ENCODE measurements around the gene BABAM1.

BABAM1 gene

DNA sequence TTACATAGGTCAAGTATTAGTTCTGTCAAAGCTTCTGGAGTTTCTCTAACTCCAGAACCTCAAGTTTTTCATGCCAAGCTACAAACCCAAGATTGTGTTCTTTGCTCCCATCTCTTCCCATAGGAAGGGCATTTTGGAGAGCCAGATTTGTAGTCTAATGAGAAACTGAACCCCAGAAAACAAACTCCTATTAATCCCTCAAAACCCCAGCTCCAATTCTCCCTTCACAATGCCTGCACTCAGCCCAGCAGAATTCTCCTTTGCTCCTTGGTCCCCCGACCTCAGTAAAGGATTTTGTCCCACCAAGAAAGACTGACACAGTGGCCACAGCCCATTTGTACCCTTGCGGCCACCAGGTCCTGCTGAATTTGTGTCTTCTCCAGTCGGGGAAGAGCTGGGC lies 11.1 kb upstream of the BABAM1 start:
- DNase-seq (ENCODE audit: extremely low read depth, insufficient read length), result no peak
- Histone ChIP-seq H3K36me3 (ENCODE audit: control insufficient read depth, insufficient read depth, low read length) (no peaks in the 10 kb centered on the region), H3K27me3 (replicated peaks; ENCODE audit: control insufficient read depth, insufficient read depth, low read length) (no peaks in the 10 kb centered on the region), H3K4me3 (replicated peaks; ENCODE audit: low read depth, low read length) (no peak overlapping the region)
- TF ChIP-seq, protein P1, sequence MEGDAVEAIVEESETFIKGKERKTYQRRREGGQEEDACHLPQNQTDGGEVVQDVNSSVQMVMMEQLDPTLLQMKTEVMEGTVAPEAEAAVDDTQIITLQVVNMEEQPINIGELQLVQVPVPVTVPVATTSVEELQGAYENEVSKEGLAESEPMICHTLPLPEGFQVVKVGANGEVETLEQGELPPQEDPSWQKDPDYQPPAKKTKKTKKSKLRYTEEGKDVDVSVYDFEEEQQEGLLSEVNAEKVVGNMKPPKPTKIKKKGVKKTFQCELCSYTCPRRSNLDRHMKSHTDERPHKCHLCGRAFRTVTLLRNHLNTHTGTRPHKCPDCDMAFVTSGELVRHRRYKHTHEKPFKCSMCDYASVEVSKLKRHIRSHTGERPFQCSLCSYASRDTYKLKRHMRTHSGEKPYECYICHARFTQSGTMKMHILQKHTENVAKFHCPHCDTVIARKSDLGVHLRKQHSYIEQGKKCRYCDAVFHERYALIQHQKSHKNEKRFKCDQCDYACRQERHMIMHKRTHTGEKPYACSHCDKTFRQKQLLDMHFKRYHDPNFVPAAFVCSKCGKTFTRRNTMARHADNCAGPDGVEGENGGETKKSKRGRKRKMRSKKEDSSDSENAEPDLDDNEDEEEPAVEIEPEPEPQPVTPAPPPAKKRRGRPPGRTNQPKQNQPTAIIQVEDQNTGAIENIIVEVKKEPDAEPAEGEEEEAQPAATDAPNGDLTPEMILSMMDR (IDR thresholded peaks at IDR 0.05; ENCODE audit: insufficient read depth, low read length, poor library complexity, severe bottlenecking), result no peak

DNA sequence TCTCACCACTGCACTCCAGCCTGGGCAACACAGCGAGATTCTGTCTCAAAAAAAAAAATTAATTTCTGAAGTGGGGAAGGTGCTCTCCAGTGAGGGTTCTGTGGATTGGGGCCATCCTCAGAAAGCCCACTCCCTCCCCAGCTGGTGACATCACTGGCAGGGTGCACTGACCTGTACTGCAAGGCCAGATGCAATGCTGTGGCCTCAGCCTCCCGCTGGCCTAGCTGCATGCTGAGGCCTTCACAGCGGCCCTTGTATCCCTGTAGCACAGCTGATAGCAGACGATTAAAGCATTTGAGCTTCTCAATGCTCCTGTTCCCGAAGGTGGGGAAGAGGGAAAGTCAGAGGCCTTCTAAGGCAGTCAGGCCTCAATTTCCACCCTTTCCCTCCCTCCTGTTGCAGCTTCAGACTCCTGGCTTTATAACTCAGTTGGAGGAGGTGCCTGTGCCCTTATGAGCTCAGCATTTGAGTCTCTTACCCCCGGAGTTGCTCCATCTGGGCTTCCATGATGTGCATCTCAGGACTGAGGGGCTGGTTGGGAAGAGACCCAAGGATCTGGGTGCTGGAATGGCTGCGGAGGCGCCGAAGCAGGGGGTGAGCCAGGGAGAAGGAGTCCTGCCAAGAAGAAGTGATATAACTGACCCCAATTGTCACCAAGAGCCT lies 8.0 kb upstream of the BABAM1 start:
- TF ChIP-seq, protein P1 (IDR thresholded peaks at IDR 0.05; ENCODE audit: insufficient read depth, low read length, poor library complexity, severe bottlenecking), result no peak
- DNase-seq (ENCODE audit: extremely low read depth, insufficient read length), result no peak
- no peaks in the 10 kb centered on the region for H3K36me3 ChIP-seq (ENCODE audit: control insufficient read depth, insufficient read depth, low read length)
- H3K27me3 ChIP-seq (replicated peaks; ENCODE audit: control insufficient read depth, insufficient read depth, low read length), result no peaks in the 10 kb centered on the region
- H3K4me3 ChIP-seq (replicated peaks; ENCODE audit: low read depth, low read length), result no peak overlapping the region

DNA sequence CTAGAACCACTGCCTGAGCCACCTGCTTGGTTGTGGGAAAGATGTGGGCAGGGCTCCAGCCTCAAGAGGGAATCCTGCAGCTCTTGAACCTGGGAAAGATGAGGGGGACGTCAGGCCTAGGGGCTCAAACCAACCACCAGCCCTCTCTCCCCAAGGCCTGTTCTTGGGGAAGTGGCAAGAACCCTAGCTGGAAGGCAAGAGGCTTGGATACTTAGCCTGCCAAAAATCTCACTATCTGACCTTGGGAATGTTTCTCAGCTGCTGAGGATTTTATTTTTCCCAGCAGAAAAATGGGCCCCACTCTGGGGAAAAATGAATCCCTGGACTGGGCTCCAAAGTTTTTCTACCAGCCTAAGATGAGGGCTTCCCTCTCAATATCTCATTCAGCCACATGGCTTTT lies 7.3 kb upstream of the BABAM1 start:
- H3K36me3 ChIP-seq (ENCODE audit: control insufficient read depth, insufficient read depth, low read length), result no peaks in the 10 kb centered on the region
- no peak for DNase-seq (ENCODE audit: extremely low read depth, insufficient read length)
- TF ChIP-seq, protein P1 (IDR thresholded peaks at IDR 0.05; ENCODE audit: insufficient read depth, low read length, poor library complexity, severe bottlenecking), result no peak
- no peak overlapping the region for H3K4me3 ChIP-seq (replicated peaks; ENCODE audit: low read depth, low read length)
- H3K27me3 ChIP-seq (replicated peaks; ENCODE audit: control insufficient read depth, insufficient read depth, low read length), result no peaks in the 10 kb centered on the region

DNA sequence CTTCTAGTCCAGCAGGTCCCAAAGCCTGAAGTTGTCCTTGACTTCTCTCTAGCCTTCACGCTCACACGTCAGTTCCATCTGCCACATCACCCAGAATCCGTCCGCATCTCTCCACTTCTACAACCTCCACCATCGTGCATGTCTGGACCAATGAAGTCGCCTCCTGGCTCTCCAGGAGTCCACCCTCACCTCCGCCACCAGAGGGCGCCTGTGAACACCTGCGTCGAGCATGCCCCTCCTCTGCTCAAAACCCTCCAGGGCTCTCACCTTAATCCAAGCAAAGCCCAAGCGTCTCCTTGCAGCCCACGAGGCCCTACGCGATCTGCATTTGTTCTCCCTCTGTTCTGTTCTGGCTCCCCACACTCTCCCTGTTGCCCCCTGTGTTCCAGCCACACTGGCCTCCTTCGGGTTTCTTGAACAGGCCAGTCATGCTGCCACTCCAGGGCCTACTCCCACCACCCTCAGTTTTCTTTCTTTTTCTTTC lies 6.4 kb upstream of the BABAM1 start:
- peak; percentile 83 for DNase-seq (ENCODE audit: extremely low read depth, insufficient read length)
- TF ChIP-seq, protein P1 (IDR thresholded peaks at IDR 0.05; ENCODE audit: insufficient read depth, low read length, poor library complexity, severe bottlenecking), result peak; percentile 94
- H3K36me3 ChIP-seq (ENCODE audit: control insufficient read depth, insufficient read depth, low read length), result no peaks in the 10 kb centered on the region
- no peaks in the 10 kb centered on the region for H3K27me3 ChIP-seq (replicated peaks; ENCODE audit: control insufficient read depth, insufficient read depth, low read length)
- H3K4me3 ChIP-seq (replicated peaks; ENCODE audit: low read depth, low read length), result no peak overlapping the region

DNA sequence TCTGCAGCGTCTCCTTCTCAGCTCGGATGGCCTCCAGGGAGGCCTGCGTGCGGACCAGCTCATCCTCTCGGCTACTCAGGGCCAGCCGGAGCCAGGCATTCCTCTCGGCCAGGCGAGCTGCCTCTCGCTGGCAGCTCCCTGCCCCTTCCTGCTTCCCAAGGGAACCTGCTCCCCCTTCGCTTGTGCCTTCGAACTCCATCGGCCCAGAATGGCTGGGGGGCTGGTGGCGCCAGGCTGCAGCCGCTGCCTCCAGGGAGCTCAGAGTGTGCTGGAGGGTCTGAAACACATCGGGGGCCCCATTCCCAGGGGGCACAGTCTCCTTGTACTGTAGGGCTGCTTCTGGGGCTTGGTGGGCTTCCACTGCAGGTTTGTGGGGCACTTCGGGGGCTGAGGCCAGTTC lies 4.7 kb upstream of the BABAM1 start:
- TF ChIP-seq, protein P1 (IDR thresholded peaks at IDR 0.05; ENCODE audit: insufficient read depth, low read length, poor library complexity, severe bottlenecking), result no peak
- Histone ChIP-seq H3K27me3 (replicated peaks; ENCODE audit: control insufficient read depth, insufficient read depth, low read length) (no peaks in the 10 kb centered on the region), H3K36me3 (ENCODE audit: control insufficient read depth, insufficient read depth, low read length) (no peaks in the 10 kb centered on the region), H3K4me3 (replicated peaks; ENCODE audit: low read depth, low read length) (no peak overlapping the region)
- DNase-seq (ENCODE audit: extremely low read depth, insufficient read length), result no peak

All from GM06990 (cell line).